Right lobe of liver (tissue), 6 donors: ENCODE measurements around the gene KRTAP10-9. TPM values are rescaled to one million over a fixed set of nuclear protein-coding genes. Genes with fewer than 3 reads are reported as not detected.
"Not testable (repeated sequence)": the region's sequence is repeated elsewhere in the genome, so short reads cannot be mapped to it uniquely, and the experiment has no call there.

Source experiments
- ATAC-seq, 4 donors: fragments of 200-7000 bp; cut with Tn5 transposase; one replicate each; pipeline ENCODE4 v1.9.1; 2020; ENCODE audit warnings: mild to moderate bottlenecking in 4 of 4, moderate library complexity in 4 of 4
- DNase-seq, 3 donors: peaks; one replicate each; pipeline ENCODE4 v3.0.0-alpha.2; 2020
- H3K27ac ChIP-seq, 3 donors: fragments of 200-600 bp; one replicate each; pipeline ENCODE4 v1.8.0; 2022
- H3K27me3 ChIP-seq, 2 donors: fragments of 200-600 bp; one replicate each; pipeline ENCODE4 v1.8.0; 2022
- H3K36me3 ChIP-seq, 4 donors: fragments of 200-600 bp; sonication (generic) in 1 of 4; one replicate each; pipeline versions ENCODE4 v1.5.1 to v1.8.0; 2017 to 2022; ENCODE audit warnings: control low read depth in 1 of 4
- H3K4me1 ChIP-seq, 4 donors: fragments of 200-600 bp; sonication (generic) in 1 of 4; one replicate each; pipeline versions ENCODE4 v1.5.1 to v1.8.0; 2017 to 2022; ENCODE audit warnings: control low read depth in 1 of 4
- H3K4me3 ChIP-seq, 3 donors: fragments of 200-600 bp; one replicate each; pipeline ENCODE4 v1.8.0; 2022
- H3K9me3 ChIP-seq, 4 donors: fragments of 200-600 bp; sonication (generic) in 1 of 4; one replicate each; pipeline versions ENCODE4 v1.5.1 to v1.8.0; 2017 to 2022; ENCODE audit warnings: control low read depth in 1 of 4
- POLR2A ChIP-seq: fragments of 450-650 bp; IDR thresholded peaks from one replicate; pipeline ENCODE4 v1.6.1; 2017; ENCODE audit warnings: antibody characterized with exemption, mild to moderate bottlenecking
- WGBS: methylation state at CpG from one replicate; pipeline ENCODE4 v1.1.6; 2018; ENCODE audit warnings: low coverage, low lambda C conversion rate; ENCODE audit not compliant: insufficient coverage; ENCODE audit errors: missing lambda C conversion rate; 5-methylcytosine and 5-hydroxymethylcytosine counted together
- intact Hi-C, 2 donors: fragments of 100-400 bp; cut with DNase I; formaldehyde crosslinking; loops; one replicate each; pipeline versions ENCODE4 v1.11.2 to v1.14.1; 2022
- total RNA-seq, 6 experiments: library from RNA; depleted of rRNA in 2 of 6; stranded (reverse); fragments of >200 nt in 2 of 6; fragmentation: NEBNext Ultra II Directional in 3 of 6; extraction: Animal tissue kit (Norgen Biotek cat#: 25700) in 3 of 6; gene quantifications; one replicate each; pipeline versions ENCODE4 v1.1.0 to v1.2.4, GENCODE V29; 2016 to 2023
- TF ChIP-seq, protein P1 (sequence below), 4 donors: fragments of 200-600 bp in 3 of 4; fragments of 450-650 bp in 1 of 4; IDR thresholded peaks; one replicate each; pipeline versions ENCODE4 v1.5.1 to v1.8.0; 2016 to 2022; ENCODE audit warnings: antibody characterized with exemption in 4 of 4, mild to moderate bottlenecking in 2 of 4
- donor health status: DM: no; HTN: yes; CAD: no.
- donor health status: DM: no; HTN: no; CAD: no.
- donor health status: DM: no; HTN: no; CAD: no.
- donor health status: DM: no; HTN: yes; CAD: no.
- donor health status: DM: no; HTN: yes; CAD: no.

KRTAP10-9 gene
- total RNA-seq, 6 experiments from 2014 or later, result not detected

GRCh38 chr21:44657635-44658540, 31.0 kb downstream of the KRTAP10-9 start, which contains the start of gene KRTAP12-3:
Gene KRTAP12-3 (plus strand): TSS chr21:44657932. CDS start chr21:44657980, 48 bp downstream.
- WGBS, result 42% methylated on average over 12 of the region's 26 CpGs
- H3K36me3 ChIP-seq, result no peaks in the 10 kb centered on the region
- no peak within 1 kb of the TSS for H3K4me3 ChIP-seq
- intact Hi-C loops, result no loop called here
- H3K9me3 ChIP-seq, result no peaks in the 10 kb centered on the region
- no peaks in the 10 kb centered on the region for H3K27me3 ChIP-seq
- ATAC-seq (peak; percentile 36 to 63 (median 51)), DNase-seq (no peak)
- H3K27ac ChIP-seq, result no peak within 1 kb of the TSS
- no peaks in the 10 kb centered on the region for H3K4me1 ChIP-seq
- no peak for TF ChIP-seq POLR2A
- TF ChIP-seq, protein P1, sequence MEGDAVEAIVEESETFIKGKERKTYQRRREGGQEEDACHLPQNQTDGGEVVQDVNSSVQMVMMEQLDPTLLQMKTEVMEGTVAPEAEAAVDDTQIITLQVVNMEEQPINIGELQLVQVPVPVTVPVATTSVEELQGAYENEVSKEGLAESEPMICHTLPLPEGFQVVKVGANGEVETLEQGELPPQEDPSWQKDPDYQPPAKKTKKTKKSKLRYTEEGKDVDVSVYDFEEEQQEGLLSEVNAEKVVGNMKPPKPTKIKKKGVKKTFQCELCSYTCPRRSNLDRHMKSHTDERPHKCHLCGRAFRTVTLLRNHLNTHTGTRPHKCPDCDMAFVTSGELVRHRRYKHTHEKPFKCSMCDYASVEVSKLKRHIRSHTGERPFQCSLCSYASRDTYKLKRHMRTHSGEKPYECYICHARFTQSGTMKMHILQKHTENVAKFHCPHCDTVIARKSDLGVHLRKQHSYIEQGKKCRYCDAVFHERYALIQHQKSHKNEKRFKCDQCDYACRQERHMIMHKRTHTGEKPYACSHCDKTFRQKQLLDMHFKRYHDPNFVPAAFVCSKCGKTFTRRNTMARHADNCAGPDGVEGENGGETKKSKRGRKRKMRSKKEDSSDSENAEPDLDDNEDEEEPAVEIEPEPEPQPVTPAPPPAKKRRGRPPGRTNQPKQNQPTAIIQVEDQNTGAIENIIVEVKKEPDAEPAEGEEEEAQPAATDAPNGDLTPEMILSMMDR (IDR thresholded peaks at IDR 0.05), result no peak

DNA sequence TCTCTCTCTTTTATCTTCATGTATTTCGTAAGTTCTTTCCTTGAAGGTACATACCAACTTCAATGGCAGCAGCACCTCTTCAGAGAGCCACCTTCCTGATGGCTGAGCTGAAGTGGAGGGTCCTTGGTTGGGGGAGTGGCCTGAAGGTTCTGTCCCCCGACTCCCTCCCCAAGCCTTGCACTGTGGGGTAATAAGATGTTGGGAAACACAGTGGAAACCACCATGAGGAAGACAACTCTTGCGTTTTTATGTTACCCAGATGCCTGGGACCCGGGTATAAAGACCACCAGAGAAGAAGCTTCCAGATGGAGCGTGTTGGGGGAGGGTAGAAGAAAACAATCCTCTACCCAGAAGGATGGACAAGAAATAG, 31.6 kb downstream of the KRTAP10-9 start:
- intact Hi-C loops, result no loop called here
- TF ChIP-seq, protein P1 (IDR thresholded peaks at IDR 0.05), result no peak
- no peak for TF ChIP-seq POLR2A
- DNase-seq (no peak), ATAC-seq (no peak)
- WGBS, result 60% methylated on average over 4 of the region's 5 CpGs
- Histone ChIP-seq H3K4me3 (no peak overlapping the region), H3K36me3 (no peaks in the 10 kb centered on the region), H3K9me3 (no peaks in the 10 kb centered on the region), H3K27me3 (no peaks in the 10 kb centered on the region), H3K27ac (no peak overlapping the region), H3K4me1 (no peaks in the 10 kb centered on the region)

- Histone ChIP-seq H3K27ac (no peak overlapping the region), H3K36me3 (no peaks in the 10 kb centered on the region), H3K4me3 (no peak overlapping the region), H3K27me3 (no peaks in the 10 kb centered on the region), H3K4me1 (no peaks in the 10 kb centered on the region), H3K9me3 (no peaks in the 10 kb centered on the region)
- DNase-seq, result no peak
- intact Hi-C loops, result no loop called here
- 36% methylated on average over 5 of the region's 11 CpGs for WGBS
- no peak for TF ChIP-seq POLR2A
- TF ChIP-seq, protein P1 (IDR thresholded peaks at IDR 0.05), result no peak
- no peak for ATAC-seq
These were observed 32.2 kb downstream of the KRTAP10-9 start for GRCh38 chr21:44658913-44659595.

GRCh38 chr21:44661567-44661966, 34.7 kb downstream of the KRTAP10-9 start:
- DNase-seq, intact Hi-C loops, H3K36me3 ChIP-seq, H3K9me3 ChIP-seq, ATAC-seq, H3K27ac ChIP-seq, H3K4me1 ChIP-seq, H3K27me3 ChIP-seq, H3K4me3 ChIP-seq: not testable (repeated sequence)
- 63% methylated on average over 7 of the region's 7 CpGs for WGBS

DNA sequence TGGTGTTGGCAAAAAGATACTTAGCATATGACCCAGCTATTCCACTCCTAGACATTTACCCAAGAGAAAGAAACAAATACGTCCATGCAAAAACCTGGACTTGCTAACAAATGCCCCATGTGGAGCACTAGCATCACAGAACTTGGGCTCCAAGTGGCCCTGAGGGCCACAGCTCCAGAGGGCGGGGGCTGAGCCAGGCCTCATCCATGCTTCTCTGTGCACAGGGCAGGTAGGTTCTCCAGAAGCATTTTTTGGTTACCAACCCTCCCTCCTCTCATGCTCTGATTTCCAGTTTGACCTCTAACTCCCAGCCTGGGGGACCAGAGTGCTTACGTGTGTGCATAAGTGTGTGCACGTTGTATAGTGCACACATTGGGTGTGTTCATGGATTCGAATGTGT, 37.8 kb downstream of the KRTAP10-9 start:
- H3K9me3 ChIP-seq, result no peaks in the 10 kb centered on the region
- no peaks in the 10 kb centered on the region for H3K4me1 ChIP-seq
- no peak for TF ChIP-seq POLR2A
- TF ChIP-seq, protein P1 (IDR thresholded peaks at IDR 0.05), result no peak
- H3K4me3 ChIP-seq, result no peak overlapping the region
- no peak for ATAC-seq
- DNase-seq, result no peak
- H3K36me3 ChIP-seq, result no peaks in the 10 kb centered on the region
- H3K27ac ChIP-seq, result no peak overlapping the region
- 49% methylated on average over 4 of the region's 5 CpGs for whole genome bisulfite sequencing
- no peaks in the 10 kb centered on the region for H3K27me3 ChIP-seq
- intact Hi-C loops, result no loop called here
